GM21723 (cell line): Measurements from ENCODE around the gene ZNF804B.

ENCODE experiments used
- ATAC-seq: cut with Tn5 transposase; IDR thresholded peaks from one replicate; pipeline ENCODE4 v1.9.1; 2021; ENCODE audit warnings: mild to moderate bottlenecking, moderate library complexity; ENCODE audit not compliant: unreplicated experiment

ZNF804B gene

GRCh38 chr7:88759230-88760135 is at the start of gene ZNF804B:
Gene ZNF804B (plus strand): TSS chr7:88759700. CDS start chr7:88759977, 277 bp downstream.
- no peak for ATAC-seq

- no peak for ATAC-seq
Observed at GRCh38 chr7:88735920-88736319, 23.6 kb upstream of the ZNF804B start.

GRCh38 chr7:88737632-88738031 is 21.9 kb upstream of the ZNF804B start:
- ATAC-seq = no peak

- ATAC-seq = no peak
Observed at GRCh38 chr7:88746126-88746525, 13.4 kb upstream of the ZNF804B start.

- ATAC-seq = no peak
Observed at GRCh38 chr7:88756802-88757201, 2.7 kb upstream of the ZNF804B start.

GRCh38 chr7:88757371-88757770 is 2.1 kb upstream of the ZNF804B start:
- ATAC-seq = no peak

- ATAC-seq = no peak
Observed at GRCh38 chr7:88758381-88759229, 895 bp upstream of the ZNF804B start.

- no peak for ATAC-seq
Observed at GRCh38 chr7:88760136-88760515, 626 bp downstream of the ZNF804B start.

- no peak for ATAC-seq
Observed at GRCh38 chr7:88761779-88762178, 2.3 kb downstream of the ZNF804B start.

GRCh38 chr7:88771417-88771816 is 11.9 kb downstream of the ZNF804B start:
- no peak for ATAC-seq

GRCh38 chr7:88772776-88773175 is 13.3 kb downstream of the ZNF804B start:
- ATAC-seq = no peak

- ATAC-seq = no peak
Observed at GRCh38 chr7:88775838-88776237, 16.3 kb downstream of the ZNF804B start.

GRCh38 chr7:88787777-88788176 is 28.3 kb downstream of the ZNF804B start:
- no peak for ATAC-seq

GRCh38 chr7:88789480-88790064 is 30.1 kb downstream of the ZNF804B start:
- no peak for ATAC-seq

- ATAC-seq = no peak
Observed at GRCh38 chr7:88791891-88792290, 32.4 kb downstream of the ZNF804B start.

- no peak for ATAC-seq
Observed at GRCh38 chr7:88792361-88792760, 32.9 kb downstream of the ZNF804B start.

GRCh38 chr7:88795553-88795952 is 36.1 kb downstream of the ZNF804B start, which contains the start of gene TEX47:
Gene TEX47 (minus strand): TSS chr7:88795737. CDS start chr7:88794942, 795 bp downstream.
- ATAC-seq = no peak

- ATAC-seq = no peak
Observed at GRCh38 chr7:88801046-88801445, 41.5 kb downstream of the ZNF804B start.

GRCh38 chr7:88806280-88807037 is 47.0 kb downstream of the ZNF804B start:
- ATAC-seq = no peak

GRCh38 chr7:88818552-88818951 is 59.1 kb downstream of the ZNF804B start:
- ATAC-seq = no peak

- no peak for ATAC-seq
Observed at GRCh38 chr7:88826222-88826621, 66.7 kb downstream of the ZNF804B start.
